ENCODE data around the gene ACBD7.

The ACBD7 gene

GRCh38 chr10:15091418-15091817, 2.8 kb upstream of the ACBD7 start:
- DNase-seq (ENCODE audit: low read depth in 2 of 2): no peak

DNA sequence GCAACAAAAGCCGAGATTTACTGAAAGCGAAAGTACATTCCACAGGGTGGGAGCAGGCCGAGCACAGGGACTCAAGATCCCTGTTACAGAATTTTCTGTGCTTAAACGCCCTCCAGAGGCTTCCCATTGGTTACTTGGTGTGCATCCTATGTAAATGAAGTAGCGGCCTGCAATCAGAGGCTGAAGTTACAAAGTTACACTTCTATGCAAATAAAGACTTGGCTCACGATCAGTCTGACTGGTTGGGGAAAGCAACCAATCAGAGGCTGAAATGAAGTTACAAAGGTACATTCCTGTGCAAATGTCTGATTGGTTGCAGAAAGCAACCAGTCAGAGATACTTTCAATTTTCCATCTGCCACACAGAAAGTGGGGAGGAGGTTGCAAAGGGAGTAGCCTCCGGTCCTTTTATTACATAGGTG, 4.1 kb downstream of the ACBD7 start:
- no peak for DNase-seq (ENCODE audit: low read depth in 2 of 2)

DNA sequence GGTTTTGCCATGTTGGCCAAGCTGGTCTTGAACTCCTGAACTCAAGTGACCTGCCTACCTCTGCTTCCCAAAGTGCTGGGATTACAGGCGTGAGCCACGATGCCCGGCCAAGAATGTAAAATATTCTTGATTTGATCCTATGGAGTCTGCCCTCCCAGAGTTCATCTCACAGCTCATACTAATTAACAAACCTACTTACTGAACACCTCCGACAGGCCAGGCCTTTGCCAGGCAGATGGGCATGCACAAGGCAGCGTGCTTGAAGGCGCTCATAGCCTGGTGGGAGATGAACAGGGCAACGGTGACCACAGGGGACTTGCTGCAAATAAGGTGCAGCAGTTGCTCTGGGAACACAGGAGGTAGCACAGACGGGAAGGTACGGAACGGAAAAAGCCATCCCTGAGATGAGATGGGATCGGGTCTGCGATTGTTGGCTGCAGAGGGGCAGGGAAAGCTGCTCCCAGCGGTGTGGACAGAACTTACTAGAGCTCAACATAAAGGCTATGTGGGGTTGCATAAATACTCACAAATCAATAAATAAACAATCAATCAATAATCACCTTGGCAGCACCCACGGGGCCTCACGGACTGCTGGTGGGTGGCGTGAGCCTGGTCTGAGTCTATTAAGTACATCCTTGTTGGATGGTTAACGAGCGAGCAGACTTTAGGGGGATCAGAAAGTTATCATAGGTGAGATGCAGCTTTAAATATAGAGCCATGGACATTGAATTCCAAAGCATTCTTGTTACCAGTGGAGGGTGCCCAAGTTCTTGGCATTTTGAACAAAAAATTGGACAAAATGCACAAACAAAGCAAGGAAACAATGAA, 4.7 kb downstream of the ACBD7 start:
- DNase-seq (ENCODE audit: low read depth in 2 of 2): no peak

- no peak for DNase-seq (ENCODE audit: low read depth in 2 of 2)
Measured at GRCh38 chr10:15075421-15075820, 13.2 kb downstream of the ACBD7 start.

DNA sequence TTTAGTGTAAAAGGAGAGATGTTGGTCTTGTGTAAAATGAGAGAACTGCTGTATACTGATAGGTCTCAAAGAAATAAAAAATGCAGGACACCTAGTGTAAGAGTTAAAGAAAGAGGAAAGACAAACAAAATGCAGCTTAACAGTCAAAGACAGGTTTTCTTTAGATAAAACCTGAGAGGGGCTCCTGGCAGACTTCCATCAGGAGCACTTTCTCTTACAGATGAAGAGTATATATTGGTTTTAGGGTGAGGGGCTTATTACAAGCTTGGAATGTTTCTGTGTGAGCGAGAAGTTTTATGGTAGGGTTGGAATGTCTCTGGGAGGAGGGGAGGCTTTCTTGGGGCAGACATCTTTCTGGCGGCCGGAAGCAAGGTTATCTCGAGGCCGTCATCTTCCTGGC, 16.2 kb downstream of the ACBD7 start:
- DNase-seq (ENCODE audit: low read depth in 2 of 2): no peak

DNA sequence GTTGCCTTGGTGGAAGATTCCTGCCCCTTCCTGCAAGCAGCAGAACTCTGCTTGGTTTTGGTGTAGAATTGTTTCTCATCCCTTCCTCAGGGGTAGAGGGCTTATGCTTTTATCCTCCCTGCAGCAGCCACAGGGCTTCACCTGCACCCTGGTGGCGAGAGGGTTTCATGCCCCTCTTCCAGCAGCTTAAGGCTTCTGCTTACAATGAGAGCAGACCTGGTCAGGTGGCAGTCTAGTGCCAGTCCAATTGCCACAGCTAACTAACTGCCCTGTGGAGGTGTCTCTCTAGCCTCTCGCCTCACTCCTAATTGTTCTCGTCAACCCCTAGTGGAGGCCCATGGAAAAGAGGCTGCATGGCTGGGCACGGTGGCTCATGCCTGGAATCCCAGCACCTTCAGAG, 19.3 kb downstream of the ACBD7 start:
- DNase-seq (ENCODE audit: low read depth in 2 of 2): no peak

DNA sequence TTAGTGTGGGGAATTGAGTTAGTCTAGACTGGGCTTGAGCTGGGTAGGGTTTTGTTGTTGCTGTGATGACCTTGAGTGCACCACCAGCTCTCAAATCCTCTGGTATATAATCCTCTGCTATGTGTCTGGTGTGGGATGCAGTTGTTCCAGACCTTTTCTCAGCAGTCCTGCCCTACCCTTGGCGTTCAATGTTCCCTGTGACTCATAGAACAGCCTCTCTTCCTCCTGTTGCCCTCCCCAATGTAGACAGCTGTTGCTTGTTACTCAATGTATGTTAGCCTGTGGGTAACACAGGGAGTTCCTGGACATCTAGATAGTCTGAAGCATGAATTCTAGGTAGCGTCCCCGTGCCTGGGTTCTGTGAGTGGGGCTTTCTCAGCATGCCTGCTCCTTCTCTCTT, 19.8 kb downstream of the ACBD7 start:
- no peak for DNase-seq (ENCODE audit: low read depth in 2 of 2)

GRCh38 chr10:15067154-15067553, 21.4 kb downstream of the ACBD7 start:
- DNase-seq (ENCODE audit: low read depth in 2 of 2): no peak

GRCh38 chr10:15060638-15061037, 27.9 kb downstream of the ACBD7 start:
- no peak for DNase-seq (ENCODE audit: low read depth in 2 of 2)

- DNase-seq (ENCODE audit: low read depth in 2 of 2): no peak
Measured at GRCh38 chr10:15059914-15060313, 28.7 kb downstream of the ACBD7 start.

GRCh38 chr10:15058689-15059088, 29.9 kb downstream of the ACBD7 start:
- no peak for DNase-seq (ENCODE audit: low read depth in 2 of 2)

GRCh38 chr10:15053061-15053460, 35.5 kb downstream of the ACBD7 start:
- DNase-seq (ENCODE audit: low read depth in 2 of 2): no peak

- DNase-seq (ENCODE audit: low read depth in 2 of 2): no peak
Measured at GRCh38 chr10:15052121-15052520, 36.5 kb downstream of the ACBD7 start.

- DNase-seq (ENCODE audit: low read depth in 2 of 2): no peak
Measured at GRCh38 chr10:15049533-15049932, 39.0 kb downstream of the ACBD7 start.

GRCh38 chr10:15046626-15047025, 42.0 kb downstream of the ACBD7 start:
- no peak for DNase-seq (ENCODE audit: low read depth in 2 of 2)

- DNase-seq (ENCODE audit: low read depth in 2 of 2): no peak
Measured at GRCh38 chr10:15045380-15045779, 43.2 kb downstream of the ACBD7 start.

- DNase-seq (ENCODE audit: low read depth in 2 of 2): no peak
Measured at GRCh38 chr10:15043674-15044073, 44.9 kb downstream of the ACBD7 start, which contains the start of gene OLAH. Gene OLAH, plus strand, starts transcription at chr10:15043943. Its CDS starts 3,346 bp downstream, at chr10:15047289.

DNA sequence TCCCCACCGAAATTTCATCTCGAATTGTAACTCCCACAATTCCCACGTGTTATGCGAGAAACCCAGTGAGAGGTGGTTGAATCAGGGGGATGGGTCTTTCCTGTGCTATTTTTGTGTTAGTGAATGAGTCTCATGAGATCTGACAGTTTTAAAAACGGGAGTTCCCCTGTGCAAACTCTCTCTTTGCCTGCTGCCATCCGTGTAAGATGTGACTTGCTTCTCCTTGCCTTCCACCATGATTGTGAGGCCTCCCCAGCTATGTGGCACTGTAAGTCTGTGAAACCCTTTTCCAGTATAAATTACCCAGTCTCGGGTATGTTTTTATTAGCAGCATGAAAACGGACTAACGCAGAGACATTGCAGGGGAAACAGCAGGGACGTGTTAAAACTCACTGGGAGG, 50.2 kb downstream of the ACBD7 start:
- no peak for DNase-seq (ENCODE audit: low read depth in 2 of 2)

- DNase-seq (ENCODE audit: low read depth in 2 of 2): no peak
Measured at GRCh38 chr10:15037691-15038090, 50.9 kb downstream of the ACBD7 start.

- DNase-seq (ENCODE audit: low read depth in 2 of 2): no peak
Measured at GRCh38 chr10:15035385-15036301, 52.9 kb downstream of the ACBD7 start.

GRCh38 chr10:15027741-15028140, 60.8 kb downstream of the ACBD7 start:
- DNase-seq (ENCODE audit: low read depth in 2 of 2): no peak

All from stimulated activated CD8-positive, alpha-beta memory T cell treated with anti-CD3 and anti-CD28 coated beads, Interleukin-2, amount 100 ng/mL, for 48 hours (primary cell).